A549 treated with Hydrocortisone at 1 μM for 4 hours (cell line): ENCODE measurements around the gene STXBP1. TPM values are rescaled to one million over a fixed set of nuclear protein-coding genes. Genes with fewer than 3 reads are reported as not detected.

Source experiments
- total RNA-seq: library from RNA; stranded (reverse); fragments of 200-300 nt; extraction: Qiagen RNA extraction; gene quantifications from 5 replicates; pipeline ENCODE4 v1.2.3, GENCODE V29; 2022

Gene STXBP1
- total RNA-seq, result 14.2 to 18.4 TPM (median 17.9 TPM) in 5 replicates

DNA sequence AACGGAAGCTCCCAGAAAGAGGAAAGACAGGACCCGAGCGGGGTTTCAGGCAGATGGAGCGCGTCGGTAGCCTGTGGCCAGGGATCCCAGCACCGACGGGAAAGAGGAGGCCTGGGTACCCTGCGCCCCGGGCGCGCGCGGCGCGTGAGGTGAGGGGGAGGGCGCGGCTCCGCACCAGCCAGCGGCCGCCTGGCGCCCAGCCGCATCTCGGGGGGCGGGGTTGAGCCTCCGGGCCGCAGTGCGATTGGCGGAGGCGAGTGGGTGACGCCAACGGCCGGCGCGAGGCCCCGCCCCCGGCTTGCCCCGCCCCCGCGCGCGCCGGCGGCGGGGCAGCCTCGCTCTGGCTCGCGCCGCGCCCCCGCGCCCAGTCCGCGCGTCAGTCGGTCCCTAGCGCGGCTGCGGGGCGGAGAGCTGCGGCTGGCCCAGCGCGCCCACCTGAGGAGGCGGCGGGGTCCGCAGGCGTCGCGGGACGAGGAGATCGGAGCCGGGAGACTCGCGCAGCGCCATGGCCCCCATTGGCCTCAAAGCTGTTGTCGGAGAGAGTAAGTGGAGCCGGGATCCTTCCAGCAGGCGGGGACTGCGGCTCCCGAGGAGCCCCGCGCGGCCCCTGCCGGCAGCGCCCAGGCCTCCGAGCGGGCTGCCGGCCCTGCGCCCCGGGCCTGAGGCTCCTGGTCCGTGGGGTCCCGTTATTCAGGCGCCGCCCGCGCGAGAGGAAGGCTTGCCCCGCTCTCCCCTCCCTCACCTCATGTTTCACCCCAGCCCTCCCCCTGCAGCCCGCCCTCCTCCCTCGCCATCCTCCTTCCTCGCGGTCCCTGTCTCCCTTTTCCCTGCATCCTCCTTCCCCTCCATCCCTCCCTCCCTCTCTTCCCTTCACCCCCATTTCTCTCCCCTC, at the start of gene STXBP1:
TSS of gene STXBP1 (plus strand) at position 379 of the 892 bp plus-strand sequence. CDS start at position 506, 127 bp downstream.

DNA sequence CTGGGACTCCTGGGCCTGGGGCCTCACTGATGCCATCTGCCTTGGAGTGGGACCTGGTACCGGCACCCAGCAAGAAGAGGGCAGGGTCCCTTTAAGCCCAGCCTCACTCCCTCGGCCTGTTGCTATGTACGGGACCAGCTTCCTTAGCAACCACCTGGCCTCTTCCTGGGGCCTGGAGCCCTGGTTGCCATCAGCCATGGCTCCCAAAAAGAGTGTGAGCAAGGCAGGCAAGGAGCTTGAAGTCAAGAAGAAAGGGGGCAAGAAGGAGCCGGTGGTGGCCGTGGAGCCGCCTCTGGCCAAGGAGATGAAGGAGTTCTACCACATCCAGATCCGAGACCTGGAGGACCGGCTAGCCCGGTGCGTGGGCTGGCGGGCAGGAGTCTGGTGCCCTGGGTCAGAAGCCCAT, 94.8 kb downstream of the STXBP1 start, which contains the start of gene CFAP157:
TSS of gene CFAP157 (plus strand) at position 153 of the 406 bp plus-strand sequence. CDS start at position 197, 44 bp downstream.

DNA sequence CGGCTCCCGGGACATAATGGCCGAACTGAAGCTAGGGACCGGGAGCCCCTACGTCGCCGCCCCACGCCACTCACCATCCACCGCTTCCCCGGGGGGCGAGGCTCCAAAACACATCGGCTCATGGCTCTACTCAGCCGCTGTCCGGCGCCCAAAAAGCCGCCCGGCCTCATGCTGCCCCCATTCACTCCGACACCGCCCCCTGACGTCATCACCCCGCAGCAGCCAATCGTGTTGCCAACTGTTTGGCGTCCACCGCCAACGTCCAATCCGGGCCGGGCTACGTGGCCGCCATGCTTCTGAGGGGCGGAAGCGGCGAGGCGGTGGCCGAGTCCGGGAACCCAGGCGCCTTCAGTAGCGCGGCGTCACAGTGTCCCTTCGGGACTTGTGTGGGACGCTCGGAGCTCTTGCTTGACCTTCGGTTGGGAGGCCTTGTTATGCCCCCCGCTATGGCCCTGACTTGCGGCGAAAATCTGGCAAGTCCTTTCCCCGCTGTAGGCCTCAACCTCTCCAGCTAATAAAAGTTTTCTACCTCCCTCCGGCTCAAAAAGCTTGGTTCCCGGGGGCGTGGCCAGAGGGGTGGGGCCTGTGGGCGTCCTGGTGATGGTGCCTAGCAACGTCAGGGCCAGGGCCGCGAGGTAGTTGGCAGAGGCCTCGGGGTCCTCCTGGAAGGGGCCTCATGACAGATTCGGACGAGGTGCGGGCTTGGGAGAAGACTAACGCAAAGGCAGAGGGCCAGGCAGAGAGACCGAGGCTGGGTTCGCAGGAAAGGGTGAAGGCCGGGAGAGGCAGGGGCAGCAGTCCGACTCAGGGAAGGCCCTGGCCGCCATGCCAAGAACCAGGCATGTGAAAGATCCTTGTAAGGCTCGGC, 103.6 kb downstream of the STXBP1 start, which contains the start of the genes PTRH1 and TTC16:
TSS of gene PTRH1 (minus strand) at position 194 of the 868 bp plus-strand sequence. CDS start at position 170, 24 bp downstream.
TSS of gene TTC16 (plus strand) at position 610 of the 868 bp plus-strand sequence. CDS start at position 677, 67 bp downstream.

DNA sequence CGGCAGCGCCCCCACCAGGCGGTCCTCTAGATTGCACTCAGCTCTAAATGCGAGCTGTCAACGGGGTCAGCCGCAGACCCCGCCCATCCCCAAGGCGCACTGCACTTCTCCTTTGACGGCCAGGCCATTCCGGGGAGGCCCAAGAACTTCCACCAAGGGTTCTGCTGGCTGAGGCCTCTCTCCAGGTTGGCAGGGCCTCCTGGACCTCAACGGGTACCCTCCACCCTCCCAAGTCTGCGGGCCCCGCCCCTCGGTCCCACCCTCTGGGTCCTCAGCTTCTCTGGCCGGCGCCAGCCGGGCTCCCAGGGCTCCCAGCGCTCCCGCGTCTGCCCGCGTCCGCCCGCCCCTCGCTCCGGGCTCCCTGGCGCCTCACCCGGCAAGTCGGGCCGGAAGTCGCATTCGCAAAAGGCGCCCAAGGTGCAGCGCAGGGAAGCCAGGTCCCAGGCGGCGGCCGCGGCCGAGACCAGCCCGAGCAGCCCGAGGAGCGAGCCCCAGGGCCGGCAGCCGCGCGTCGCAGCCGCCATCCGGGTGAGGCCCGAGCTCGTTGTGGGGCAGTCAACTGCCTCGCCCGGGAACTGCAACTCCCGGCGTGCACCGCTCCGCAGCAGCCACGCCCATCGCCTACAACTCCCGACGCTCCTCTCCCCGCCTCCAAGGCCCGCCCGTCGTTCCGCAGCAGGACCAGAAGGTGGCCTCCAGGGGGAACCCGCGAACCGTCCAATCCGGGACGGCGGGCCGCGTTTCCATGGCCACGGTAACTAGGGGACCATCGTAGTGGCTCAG, 122.9 kb downstream of the STXBP1 start, which contains the start of gene TOR2A:
TSS of gene TOR2A (minus strand) at position 548 of the 783 bp plus-strand sequence. CDS start at position 524, 24 bp downstream.

Other genes with a start within 250 kb of the STXBP1 start
- gene SLC2A8, start 215.1 kb upstream of the STXBP1 start, total RNA-seq, result 11.3 to 16.1 TPM (median 14.6 TPM) in 5 replicates
- gene ZNF79, start 187.9 kb upstream of the STXBP1 start, total RNA-seq, result 4.9 to 7.5 TPM (median 6.1 TPM) in 5 replicates
- 2,571 to 2,807 TPM (median 2,692 TPM) in 5 replicates for gene RPL12, start 160.9 kb upstream of the STXBP1 start, total RNA-seq
- 9.7 to 10.4 TPM (median 9.8 TPM) in 5 replicates for gene LRSAM1, start 160.8 kb upstream of the STXBP1 start, total RNA-seq
- gene CFAP157, start 94.7 kb downstream of the STXBP1 start, total RNA-seq, result 0.03 to 0.08 TPM (median 0.05 TPM) in 5 replicates
- 12.5 to 21.0 TPM (median 19.8 TPM) in 5 replicates for gene PTRH1, start 103.4 kb downstream of the STXBP1 start, total RNA-seq
- gene TTC16, start 103.8 kb downstream of the STXBP1 start, total RNA-seq, result 0.03 to 0.12 TPM (median 0.03 TPM) in 4 of 5 replicates, not detected in the other
- gene TOR2A, start 123.0 kb downstream of the STXBP1 start, total RNA-seq, result 12.6 to 17.9 TPM (median 15.7 TPM) in 5 replicates
- 0.09 to 0.24 TPM (median 0.12 TPM) in 3 of 5 replicates, not detected in the others for gene SH2D3C, start 166.4 kb downstream of the STXBP1 start, total RNA-seq
- 42.8 to 54.4 TPM (median 45.7 TPM) in 5 replicates for gene CDK9, start 173.8 kb downstream of the STXBP1 start, total RNA-seq
- 45.9 to 52.3 TPM (median 49.1 TPM) in 5 replicates for gene FPGS, start 190.6 kb downstream of the STXBP1 start, total RNA-seq
- 0.09 to 0.15 TPM (median 0.12 TPM) in 5 replicates for gene ENG, start 242.4 kb downstream of the STXBP1 start, total RNA-seq